Epithelial cell of prostate (primary cell): Measurements from ENCODE around the gene FCRLA.
A peak's percentile ranks its signal among the peaks of the same experiment; 100 is the strongest.
"Not testable (repeated sequence)": the region's sequence is repeated elsewhere in the genome, so short reads cannot be mapped to it uniquely, and the experiment has no call there.

Experiments
- DNase-seq: peaks from one replicate; pipeline ENCODE4 v3.0.0-alpha.2; 2011; ENCODE audit warnings: low read depth, low spot score
- H3K27ac ChIP-seq: fragments of 450-650 bp; 2 replicates; pipeline ENCODE4 v1.5.1; 2017; ENCODE audit warnings: mild to moderate bottlenecking

The FCRLA gene

GRCh38 chr1:161702250-161702649 is 4.8 kb upstream of the FCRLA start:
- no peak overlapping the region for H3K27ac ChIP-seq
- no peak for DNase-seq

DNA sequence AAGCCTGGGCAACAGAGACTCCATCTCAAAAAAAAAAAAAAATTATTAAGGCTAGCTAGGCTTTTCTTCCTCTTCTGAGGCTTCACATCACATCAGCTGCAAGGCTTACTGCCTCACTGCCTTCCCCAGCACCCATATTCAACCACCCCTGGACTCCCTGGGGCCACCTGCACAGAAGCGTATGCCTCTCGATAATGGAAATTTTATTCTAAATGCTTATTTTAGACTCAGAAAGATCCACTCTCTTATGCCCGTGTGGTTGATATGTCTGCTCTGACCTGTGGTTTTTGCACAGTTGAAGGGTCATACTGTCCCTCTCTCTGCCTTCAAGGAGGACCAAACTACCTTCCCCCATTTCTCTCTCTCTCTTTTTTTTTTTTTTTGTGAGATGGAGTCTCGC is 1.5 kb upstream of the FCRLA start:
- peak overlapping the region; percentile 88 for H3K27ac ChIP-seq
- DNase-seq: no peak

DNA sequence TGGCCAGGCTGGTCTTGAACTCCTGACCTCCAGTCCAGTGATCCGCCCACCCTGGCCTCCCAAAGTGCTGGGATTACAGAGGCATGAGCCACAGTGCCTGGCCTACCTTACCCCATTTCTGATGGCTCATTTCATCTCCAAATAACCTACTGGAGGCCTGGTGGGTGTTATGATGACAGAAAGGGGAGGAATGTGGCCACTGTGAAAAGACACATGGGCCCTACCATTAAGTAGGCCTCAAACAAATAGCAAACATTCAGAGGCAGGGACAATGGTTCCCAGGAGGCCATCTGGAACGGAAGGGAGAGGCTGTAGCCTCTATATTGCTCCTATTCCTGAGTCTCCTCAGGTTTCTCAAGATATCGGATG is 932 bp upstream of the FCRLA start:
- peak overlapping the region; percentile 88 for H3K27ac ChIP-seq

GRCh38 chr1:161707503-161707902 is 474 bp downstream of the FCRLA start:
- no peak for DNase-seq
- peak overlapping the region; percentile 88 for H3K27ac ChIP-seq

More for the DNA sequence above, 932 bp upstream of the FCRLA start:
- no peak for DNase-seq

- no peak for DNase-seq
- no peak overlapping the region for H3K27ac ChIP-seq
Observed at GRCh38 chr1:161709373-161709772, 2.3 kb downstream of the FCRLA start.

- no peak overlapping the region for H3K27ac ChIP-seq
- no peak for DNase-seq
Observed at GRCh38 chr1:161710560-161710959, 3.5 kb downstream of the FCRLA start.

DNA sequence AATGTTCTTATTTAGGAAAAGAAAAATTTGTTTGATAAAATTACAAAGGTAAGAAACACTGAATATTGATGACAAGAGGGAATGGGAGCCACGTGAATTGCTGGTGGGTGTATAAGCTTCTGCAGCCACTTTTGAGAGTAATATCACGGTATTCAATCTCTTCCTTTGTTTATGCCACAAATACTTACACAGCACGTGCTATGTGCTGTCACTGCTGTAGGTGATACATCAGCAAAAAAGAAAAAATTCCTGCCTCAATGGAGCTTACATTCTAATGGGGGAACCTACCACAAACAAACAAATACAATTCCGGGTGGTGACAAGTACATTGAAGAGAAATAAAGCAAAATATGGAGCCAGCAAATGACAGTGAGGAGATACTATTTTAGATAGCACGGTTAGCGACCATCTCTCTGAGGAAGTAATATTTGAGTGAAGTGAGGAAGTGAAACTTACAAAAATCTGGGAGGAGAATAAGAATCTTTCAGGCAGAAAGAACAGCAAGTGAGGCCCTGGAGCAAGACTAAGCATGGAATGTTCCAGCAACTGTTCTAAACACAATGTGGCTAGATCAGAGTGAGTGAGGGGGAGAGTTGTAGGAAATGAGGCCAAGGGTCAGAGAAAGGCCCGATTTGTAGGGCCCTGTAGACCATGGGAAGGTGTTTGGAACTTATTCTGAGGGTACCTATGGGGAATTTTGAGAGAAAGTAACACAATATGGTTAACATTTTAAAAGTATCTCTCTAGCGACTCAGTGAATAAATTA is 11.7 kb downstream of the FCRLA start:
- H3K27ac ChIP-seq: no peak overlapping the region
- no peak for DNase-seq

DNA sequence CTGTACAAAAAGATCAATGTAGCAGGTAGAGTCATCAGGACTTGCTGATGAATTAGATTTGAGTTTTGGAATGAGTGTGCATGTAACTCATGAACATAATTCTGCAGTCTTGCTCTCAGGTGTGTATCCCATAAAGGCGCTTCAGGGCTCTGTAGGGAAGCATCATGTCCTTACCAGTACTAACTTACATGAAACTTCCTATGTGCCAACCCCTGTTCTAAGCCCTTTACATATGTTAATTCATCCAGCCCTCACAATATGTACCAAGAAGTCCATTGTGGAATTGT is 12.2 kb downstream of the FCRLA start:
- no peak for DNase-seq
- H3K27ac ChIP-seq: no peak overlapping the region

- no peak overlapping the region for H3K27ac ChIP-seq
- DNase-seq: no peak
Observed at GRCh38 chr1:161720422-161720821, 13.4 kb downstream of the FCRLA start.

DNA sequence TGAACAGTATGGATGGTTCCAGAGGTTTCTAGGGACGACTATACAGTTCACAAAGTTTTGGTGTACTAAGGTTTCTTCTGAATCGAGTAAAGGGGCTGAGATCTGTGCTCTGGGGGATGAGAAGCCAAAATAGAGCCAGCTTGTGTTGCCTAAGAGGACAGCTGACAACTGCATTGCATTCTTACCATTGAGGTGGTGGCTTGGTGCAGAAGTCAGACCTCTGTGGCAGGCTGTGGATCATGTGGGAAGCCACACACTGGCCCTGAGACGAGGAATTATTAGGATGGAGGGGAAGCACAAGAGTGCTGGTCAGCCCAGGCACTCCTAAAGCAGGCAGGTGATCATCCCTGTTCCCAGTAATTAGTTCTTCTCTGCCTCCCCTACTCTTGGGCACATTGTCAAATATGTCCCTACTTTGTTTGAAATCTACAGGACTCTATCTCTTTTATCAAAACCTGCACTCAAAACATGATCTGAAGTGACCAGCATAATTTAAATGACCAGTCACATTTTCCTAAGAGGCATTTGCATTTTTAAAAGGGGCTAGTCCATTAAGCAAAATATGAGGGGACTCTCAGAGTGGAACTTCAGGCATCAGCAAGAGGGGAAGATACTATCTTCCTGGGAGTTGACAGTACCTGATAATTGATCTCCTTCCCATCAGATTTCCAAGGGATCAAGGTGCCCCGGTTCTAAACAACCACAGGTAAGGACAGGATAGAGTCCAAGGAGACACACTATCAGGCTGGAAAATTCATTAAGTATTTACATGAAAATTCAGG is 14.1 kb downstream of the FCRLA start, which contains the start of gene FCRLB:
Gene FCRLB (plus strand): TSS at position 589 of the 782 bp plus-strand sequence. CDS start 1,129 bp downstream, outside the sequence.
- no peak within 1 kb of the TSS for H3K27ac ChIP-seq
- no peak for DNase-seq

- no peak for DNase-seq
- no peak overlapping the region for H3K27ac ChIP-seq
Observed at GRCh38 chr1:161721738-161722343, 14.8 kb downstream of the FCRLA start.

GRCh38 chr1:161722406-161722805 is 15.4 kb downstream of the FCRLA start:
- no peak overlapping the region for H3K27ac ChIP-seq
- DNase-seq: no peak

GRCh38 chr1:161723459-161724141 is 16.6 kb downstream of the FCRLA start:
- no peak overlapping the region for H3K27ac ChIP-seq
- no peak for DNase-seq

DNA sequence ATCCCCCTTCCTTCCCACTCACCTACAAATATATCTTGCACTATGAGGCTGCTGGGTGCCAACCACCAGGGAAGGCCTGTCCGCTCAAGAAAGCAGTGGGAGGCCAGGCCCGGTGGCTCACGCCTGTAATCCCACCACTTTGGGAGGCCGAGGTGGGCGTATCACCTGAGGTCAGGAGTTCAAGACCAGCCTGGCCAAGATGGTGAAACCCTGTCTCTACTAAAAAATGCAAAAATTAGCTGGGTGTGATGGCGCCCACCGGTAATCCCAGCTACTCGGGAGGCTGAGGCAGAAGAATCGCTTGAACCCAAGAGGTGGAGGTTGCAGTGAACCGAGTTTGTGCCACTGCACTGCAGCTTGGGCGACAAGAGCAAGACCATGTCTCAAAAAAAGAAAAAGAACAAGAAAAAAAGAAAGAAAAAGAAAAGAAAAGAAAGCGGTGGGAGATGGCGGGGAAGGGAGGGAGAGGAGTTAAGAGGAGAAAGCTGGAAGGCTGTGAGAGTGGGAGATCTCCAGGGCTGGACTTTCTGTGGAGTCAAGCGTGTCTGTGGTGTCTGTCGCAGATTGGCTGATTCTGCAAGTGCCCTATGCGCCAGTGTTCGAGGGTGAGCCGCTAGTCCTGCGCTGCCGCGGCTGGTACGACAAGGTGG is 18.4 kb downstream of the FCRLA start:
- DNase-seq: not testable (repeated sequence)
- peak overlapping the region; percentile 92 for H3K27ac ChIP-seq

DNA sequence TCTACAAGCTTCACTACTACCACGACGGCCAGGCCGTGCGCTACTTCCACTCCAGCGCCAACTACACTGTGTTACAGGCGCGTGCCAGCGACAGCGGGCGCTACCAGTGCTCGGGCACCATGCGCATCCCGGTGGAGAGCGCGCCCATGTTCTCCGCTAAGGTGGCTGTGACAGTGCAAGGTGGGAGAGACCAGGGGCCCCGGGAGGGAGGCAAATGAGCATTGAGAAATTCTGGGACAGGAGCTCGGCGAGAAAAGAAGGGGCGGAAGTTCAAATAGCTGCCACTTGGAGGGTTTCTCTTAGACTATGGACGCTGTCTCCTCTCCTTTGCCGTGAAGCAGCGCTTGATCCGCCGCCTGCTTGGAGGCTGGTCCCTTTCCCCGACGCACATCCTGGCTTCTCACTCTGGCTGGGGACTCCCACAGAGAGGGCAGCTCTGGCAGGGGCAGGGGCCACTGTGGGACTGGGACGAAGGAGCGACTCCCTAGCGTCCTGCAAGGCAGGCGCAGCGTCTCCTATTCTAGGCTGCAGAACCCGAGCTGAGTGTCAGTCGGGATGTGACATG is 19.0 kb downstream of the FCRLA start:
- peak overlapping the region; percentile 92 for H3K27ac ChIP-seq
- no peak for DNase-seq

DNA sequence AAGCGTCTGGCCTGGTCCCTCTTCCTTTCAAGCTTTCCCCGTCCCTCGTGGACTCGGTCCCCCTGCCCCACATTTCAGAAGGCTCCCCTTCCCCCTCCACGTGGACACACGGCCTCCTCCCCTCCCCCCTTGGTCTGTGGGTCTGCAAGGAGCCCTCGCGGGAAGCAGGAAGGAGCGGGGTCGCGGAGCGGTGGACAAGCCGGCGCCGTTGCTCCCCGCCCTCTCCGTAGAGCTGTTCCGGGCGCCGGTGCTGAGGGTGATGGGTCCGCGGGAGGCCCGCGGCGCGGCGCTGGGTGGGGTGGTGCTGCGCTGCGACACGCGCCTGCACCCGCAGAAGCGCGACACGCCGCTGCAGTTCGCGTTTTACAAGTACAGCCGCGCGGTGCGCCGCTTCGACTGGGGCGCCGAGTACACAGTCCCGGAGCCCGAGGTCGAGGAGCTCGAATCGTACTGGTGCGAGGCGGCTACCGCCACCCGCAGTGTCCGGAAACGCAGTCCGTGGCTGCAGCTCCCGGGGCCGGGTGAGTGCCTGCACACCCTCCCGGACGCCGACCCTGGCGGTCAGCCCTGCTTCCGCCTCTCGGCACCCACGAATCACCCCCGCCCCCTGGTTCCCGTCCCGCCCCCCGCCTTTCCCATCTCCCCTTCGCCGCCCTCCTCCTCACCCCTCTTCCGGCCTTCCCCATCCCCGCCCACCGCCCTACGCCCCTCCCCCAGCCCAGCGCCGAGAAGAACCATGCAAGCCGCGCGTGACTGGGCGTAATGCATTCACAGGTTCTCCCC is 19.6 kb downstream of the FCRLA start:
- peak overlapping the region; percentile 92 for H3K27ac ChIP-seq
- DNase-seq: no peak

- no peak for DNase-seq
- peak overlapping the region; percentile 92 for H3K27ac ChIP-seq
Observed at GRCh38 chr1:161727256-161727924, 20.4 kb downstream of the FCRLA start.

DNA sequence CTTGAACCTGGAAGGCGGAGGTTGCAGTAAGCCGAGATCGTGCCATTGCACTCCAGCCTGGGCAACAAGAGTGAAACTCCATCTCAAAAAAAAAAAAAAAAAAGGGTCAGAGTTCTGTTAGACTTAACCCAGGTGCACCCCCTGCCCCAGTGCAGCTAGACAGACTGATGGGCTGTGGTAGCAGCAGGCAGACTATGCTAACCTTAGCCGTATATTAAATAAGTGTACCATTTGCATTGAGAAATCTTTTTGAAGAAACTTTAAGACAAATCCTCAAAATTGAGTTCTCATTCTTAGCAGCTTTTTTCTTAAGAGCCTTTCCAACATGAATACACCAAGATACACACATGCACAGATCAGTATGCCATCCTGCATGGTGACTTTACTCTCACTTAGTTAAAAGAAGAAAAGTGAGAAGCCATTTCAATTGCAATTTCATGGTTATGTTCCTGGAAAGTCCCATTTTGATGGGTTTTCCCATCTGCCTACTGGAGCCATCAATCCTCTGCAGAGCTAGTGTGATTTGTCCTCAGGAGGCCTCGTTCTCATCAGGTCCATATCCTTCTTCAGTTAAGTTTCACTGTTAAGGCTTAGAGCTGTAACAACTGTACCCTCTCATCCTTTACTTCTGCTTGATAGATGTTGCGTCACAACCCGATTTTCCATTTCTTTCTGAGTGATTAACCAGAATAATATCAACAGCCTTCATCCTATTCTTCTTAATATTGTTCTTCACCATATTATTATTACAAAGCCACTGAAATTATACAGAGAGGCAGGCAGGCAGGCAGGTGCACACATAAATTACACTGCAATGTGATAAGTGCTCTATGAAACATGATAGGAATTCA is 21.6 kb downstream of the FCRLA start:
- peak overlapping the region; percentile 92 for H3K27ac ChIP-seq
- DNase-seq: no peak
